Endothelial cell of umbilical vein (primary cell): ENCODE results near the gene GPR162. TPM values are rescaled to one million over a fixed set of nuclear protein-coding genes. Genes with fewer than 3 reads are reported as not detected.

Experiments
- BruUV-seq: library from RNA; stranded (reverse); fragments of 400-500 nt; replicated peaks from 2 replicates; lab custom pipeline; 2021; lab: Mats Ljungman, UMichigan
- CTCF ChIA-PET: fragments of 300-600, 350-600 bp; sonication (Branson Sonifier 250); formaldehyde crosslinking; loops from one replicate; lab custom pipeline; 2021; ENCODE audit warnings: antibody characterized with exemption, inconsistent platforms; lab: Charles Lee
- POLR2A ChIA-PET: fragments of 300-600, 350-600 bp; sonication (Branson Sonifier 250); formaldehyde crosslinking; loops from one replicate; lab custom pipeline; 2021; ENCODE audit warnings: antibody characterized with exemption, inconsistent platforms; lab: Charles Lee
- DNase-seq: peaks from one replicate; pipeline ENCODE4 v3.0.0-alpha.2; 2011; ENCODE audit warnings: low read depth, low spot score
- FAIRE-seq: peaks from 2 replicates; lab custom pipeline; 2011; peaks lifted over from hg19 to GRCh38; lab: Jason Lieb, UNC
- H2AFZ ChIP-seq: 2 replicates; pipeline ENCODE4 v1.6.0; 2012; ENCODE audit warnings: low read depth, low read length, control low read depth, inconsistent platforms
- H3K27ac ChIP-seq: 2 replicates; pipeline ENCODE4 v1.5.1; 2011; ENCODE audit warnings: low read depth, mild to moderate bottlenecking, control low read depth, low read length, moderate library complexity; ENCODE audit not compliant: insufficient read depth
- H3K27me3 ChIP-seq, 2 experiments: 2 replicates each; pipeline versions ENCODE4 v1.6.0 to v1.6.1; 2011; ENCODE audit warnings: low read length in 2 of 2, mixed read lengths in 1 of 2; ENCODE audit not compliant: control insufficient read depth in 2 of 2, insufficient read depth in 2 of 2
- H3K36me3 ChIP-seq, 2 experiments: 2 replicates in 1 of 2; 3 replicates in 1 of 2; pipeline ENCODE4 v1.5.1; 2011; ENCODE audit warnings: low read length in 2 of 2, mild to moderate bottlenecking in 1 of 2, moderate library complexity in 1 of 2; ENCODE audit not compliant: control insufficient read depth in 2 of 2, insufficient read depth in 2 of 2; ENCODE audit errors: extremely low read depth in 1 of 2
- H3K4me1 ChIP-seq: 3 replicates; pipeline ENCODE4 v1.5.1; 2011; ENCODE audit warnings: mild to moderate bottlenecking, low read length; ENCODE audit not compliant: control insufficient read depth, insufficient read depth; ENCODE audit errors: extremely low read depth
- H3K4me2 ChIP-seq: 2 replicates; pipeline ENCODE4 v1.6.1; 2011; ENCODE audit warnings: low read length, control low read depth, mixed read lengths; ENCODE audit not compliant: insufficient read depth
- H3K4me3 ChIP-seq, 3 experiments: fragments of 200-600 bp in 1 of 3; sonication (generic), shearing (Covaris generic) in 1 of 3; replicated peaks in 1 of 3; 2 replicates each; pipeline ENCODE4 v1.5.1; 2011 to 2016; ENCODE audit warnings: control low read depth in 3 of 3, low read length in 3 of 3, mild to moderate bottlenecking in 2 of 3, inconsistent platforms in 1 of 3, low read depth in 1 of 3, moderate library complexity in 1 of 3; ENCODE audit not compliant: insufficient read depth in 1 of 3
- H3K79me2 ChIP-seq: 2 replicates; pipeline ENCODE4 v1.6.0; 2012; ENCODE audit warnings: low read length, inconsistent platforms; ENCODE audit not compliant: control insufficient read depth, insufficient read depth
- H3K9ac ChIP-seq: replicated peaks from 2 replicates; pipeline ENCODE3; 2011; ENCODE audit warnings: low read length, control low read depth; ENCODE audit not compliant: insufficient read depth; ENCODE audit errors: extremely low read depth
- H3K9me1 ChIP-seq: replicated peaks from 3 replicates; pipeline ENCODE4 v1.6.0; 2011; ENCODE audit warnings: mild to moderate bottlenecking, low read length; ENCODE audit not compliant: control insufficient read depth, insufficient read depth; ENCODE audit errors: extremely low read depth
- H3K9me3 ChIP-seq: replicated peaks from 2 replicates; pipeline ENCODE4 v1.5.1; 2012; ENCODE audit warnings: low read length, inconsistent platforms; ENCODE audit not compliant: control insufficient read depth, insufficient read depth
- H4K20me1 ChIP-seq: replicated peaks from 2 replicates; pipeline ENCODE3; 2011; ENCODE audit warnings: mild to moderate bottlenecking, low read length; ENCODE audit not compliant: control insufficient read depth, insufficient read depth; ENCODE audit errors: extremely low read depth
- CTCF ChIP-seq, 2 donors: IDR thresholded peaks; 1 replicate in 1 of 2; 2 replicates in 1 of 2; pipeline ENCODE4 v1.5.1; 2011; ENCODE audit warnings: low read length in 2 of 2, mild to moderate bottlenecking in 2 of 2, moderate library complexity in 2 of 2, control low read depth in 1 of 2, inconsistent platforms in 1 of 2, low read depth in 1 of 2; ENCODE audit not compliant: insufficient read depth in 1 of 2; ENCODE audit errors: extremely low read depth in 1 of 2
- EZH2 ChIP-seq: IDR thresholded peaks from 2 replicates; pipeline ENCODE4 v1.6.1; 2012; ENCODE audit warnings: borderline replicate concordance, low read depth, mild to moderate bottlenecking, moderate library complexity, low read length, inconsistent platforms; ENCODE audit not compliant: severe bottlenecking
- FOS ChIP-seq: IDR thresholded peaks from 2 replicates; pipeline ENCODE4 v1.6.1; 2011; ENCODE audit warnings: mild to moderate bottlenecking, low read length, moderate library complexity, borderline replicate concordance; ENCODE audit not compliant: insufficient read depth
- GATA2 ChIP-seq: IDR thresholded peaks from 2 replicates; pipeline ENCODE4 v1.7.0; 2011; ENCODE audit warnings: low read depth, mild to moderate bottlenecking, moderate library complexity, mixed read lengths, low read length; ENCODE audit not compliant: insufficient read length, insufficient read depth
- JUN ChIP-seq: IDR thresholded peaks from 2 replicates; pipeline ENCODE4 v1.6.1; 2011; ENCODE audit warnings: borderline replicate concordance, low read depth; ENCODE audit not compliant: insufficient read length, insufficient read depth
- MAX ChIP-seq: IDR thresholded peaks from 2 replicates; pipeline ENCODE4 v1.6.1; 2011; ENCODE audit not compliant: insufficient read depth, insufficient read length
- MYC ChIP-seq: IDR thresholded peaks from one replicate; pipeline ENCODE4 v1.6.1; 2011; ENCODE audit warnings: mild to moderate bottlenecking, low read depth, low read length
- POLR2A ChIP-seq: IDR thresholded peaks from 2 replicates; pipeline ENCODE4 v1.6.1; 2012; ENCODE audit warnings: low read depth, mild to moderate bottlenecking, control low read depth, low read length
- POLR2AphosphoS5 ChIP-seq: IDR thresholded peaks from 2 replicates; pipeline ENCODE4 v1.6.1; 2012; ENCODE audit warnings: low read depth, mild to moderate bottlenecking, control low read depth, low read length, moderate library complexity; ENCODE audit not compliant: insufficient read depth
- dilution Hi-C: fragments of 300-500 bp; cut with MboI; formaldehyde crosslinking; loops from one replicate; pipeline ENCODE4 v1.15.0; 2019; ENCODE audit warnings: low sequenced_read_pairs; ENCODE audit not compliant: extremely low pct_ligation_motif_present
- intact Hi-C: fragments of 100-400 bp; cut with micrococcal nuclease; formaldehyde crosslinking; loops from one replicate; pipeline ENCODE4 v1.10.0; 2022
- polyA plus RNA-seq, 4 experiments: library from polyadenylated mRNA; depleted of rRNA in 3 of 4; stranded (reverse) in 3 of 4; unstranded in 1 of 4; fragments of >200 nt; gene quantifications; 2 replicates each; pipeline versions ENCODE4 v1.2.1 to v1.2.3, GENCODE V29; 2011 to 2012; ENCODE audit warnings: missing spikeins in 1 of 4
- total RNA-seq: library from RNA; stranded (reverse); gene quantifications from 2 replicates; pipeline ENCODE4 v1.2.3, GENCODE V29; 2021

The GPR162 gene
- total and polyA plus RNA-seq, 2 donors (not counting 3 experiments of a cell fraction or from before 2014, with no cell fraction given): 9.7 to 13.7 TPM

GRCh38 chr12:6858799-6859198, 37.2 kb downstream of the GPR162 start:
- DNase-seq (no peak), FAIRE-seq (no peak)
- Histone ChIP-seq H3K4me2 (no peak overlapping the region), H2AFZ (no peak overlapping the region), H3K9me3 (no peaks in the 10 kb centered on the region), H3K4me3 (no peak overlapping the region), H3K27me3 (no peaks in the 10 kb centered on the region), H4K20me1 (no peaks in the 10 kb centered on the region), H3K4me1 (peaks cover 3% of the 10 kb centered on the region), H3K27ac (no peak overlapping the region), H3K79me2 (peaks cover 12% of the 10 kb centered on the region), H3K9ac (no peak overlapping the region), H3K36me3 (peaks cover 16 to 64% of the 10 kb centered on the region in 2 experiments), H3K9me1 (no peaks in the 10 kb centered on the region)
- TF ChIP-seq JUN (no peak), POLR2A (no peak), CTCF (IDR thresholded peaks at IDR 0.05; ENCODE audit: extremely low read depth in 1 of 2, insufficient read depth in 1 of 2, low read depth in 1 of 2, low read length in 2 of 2) (no peak), GATA2 (no peak), FOS (no peak), MAX (no peak), MYC (no peak), POLR2AphosphoS5 (no peak), EZH2 (no peak)
- ChIA-PET POLR2A (no interaction called here), CTCF (no interaction called here)
- dilution Hi-C loops (no loop called here), intact Hi-C loops (no loop called here)
- BruUV-seq: no TSS peak
